OCI-LY7 (cell line): ENCODE data around the gene CMTM1. TPM values are rescaled to one million over a fixed set of nuclear protein-coding genes. Genes with fewer than 3 reads are reported as not detected.

Experiments
- BruUV-seq: library from RNA; stranded (reverse); fragments of 400-500 nt; replicated peaks from 2 replicates; lab custom pipeline; 2021; lab: Mats Ljungman, UMichigan
- CTCF ChIA-PET: fragments of 300-600 bp; sonication (Branson Sonifier 250); formaldehyde crosslinking; loops from one replicate; lab custom pipeline; 2022; ENCODE audit warnings: antibody characterized with exemption; ENCODE audit not compliant: unreplicated experiment; lab: Charles Lee
- POLR2A ChIA-PET: fragments of 300-600 bp; sonication (Branson Sonifier 250); formaldehyde crosslinking; loops from one replicate; lab custom pipeline; 2022; ENCODE audit warnings: antibody characterized with exemption; lab: Charles Lee
- DNase-seq: peaks from one replicate; pipeline ENCODE4 v3.0.0-alpha.2; 2015; ENCODE audit warnings: low spot score
- H2AFZ ChIP-seq: fragments of 200-600 bp; sonication (generic), shearing (Covaris generic); 2 replicates; pipeline ENCODE4 v1.6.1; 2014; ENCODE audit warnings: mild to moderate bottlenecking, antibody characterized with exemption, low read length, moderate library complexity
- H3K27ac ChIP-seq: fragments of 200-600 bp; sonication (generic); 2 replicates; pipeline ENCODE4 v1.5.1; 2014; ENCODE audit warnings: mixed run types, low read depth, mild to moderate bottlenecking, moderate library complexity, low read length, inconsistent platforms; ENCODE audit not compliant: poor library complexity, severe bottlenecking
- H3K36me3 ChIP-seq: fragments of 200-600 bp; sonication (generic); 2 replicates; pipeline ENCODE4 v1.6.1; 2014; ENCODE audit warnings: mild to moderate bottlenecking, antibody characterized with exemption, low read length, moderate library complexity, mixed read lengths; ENCODE audit not compliant: insufficient read depth
- H3K4me1 ChIP-seq: fragments of 200-600 bp; sonication (generic); 2 replicates; pipeline ENCODE4 v1.5.1; 2014; ENCODE audit warnings: mild to moderate bottlenecking, low read length; ENCODE audit not compliant: insufficient read depth, poor library complexity, severe bottlenecking
- H3K4me2 ChIP-seq: fragments of 200-600 bp; sonication (generic); 2 replicates; pipeline ENCODE4 v1.6.1; 2014; ENCODE audit warnings: mild to moderate bottlenecking, low read length
- H3K4me3 ChIP-seq: fragments of 200-600 bp; sonication (generic); 2 replicates; pipeline ENCODE4 v1.5.1; 2014; ENCODE audit warnings: mild to moderate bottlenecking, low read depth, low read length; ENCODE audit not compliant: poor library complexity, severe bottlenecking
- H3K79me2 ChIP-seq: fragments of 200-600 bp; sonication (generic); 2 replicates; pipeline ENCODE4 v1.6.1; 2016; ENCODE audit warnings: low read depth, mild to moderate bottlenecking, low read length, moderate library complexity, mixed read lengths; ENCODE audit not compliant: insufficient read depth
- H3K9me2 ChIP-seq: fragments of 200-600 bp; sonication (generic); 2 replicates; pipeline ENCODE4 v1.6.1; 2016; ENCODE audit warnings: mild to moderate bottlenecking, low read length, mixed read lengths; ENCODE audit not compliant: insufficient read depth
- H3K9me3 ChIP-seq: fragments of 200-600 bp; sonication (generic); 2 replicates; pipeline ENCODE4 v1.6.1; 2014; ENCODE audit warnings: mild to moderate bottlenecking, mixed run types, low read length, mixed read lengths
- H4K20me1 ChIP-seq: fragments of 200-600 bp; sonication (generic); 2 replicates; pipeline ENCODE4 v1.6.1; 2014; ENCODE audit warnings: mild to moderate bottlenecking, antibody characterized with exemption, low read length, moderate library complexity, mixed read lengths; ENCODE audit not compliant: insufficient read depth
- EZH2phosphoT487 ChIP-seq: fragments of 200-600 bp; sonication (generic); IDR thresholded peaks from 2 replicates; pipeline ENCODE4 v1.6.1; 2018; ENCODE audit warnings: low read depth, borderline replicate concordance, mild to moderate bottlenecking, mixed run types, antibody characterized with exemption, low read length, moderate library complexity, mixed read lengths
- intact Hi-C: fragments of 100-400 bp; cut with micrococcal nuclease; formaldehyde crosslinking; loops from one replicate; pipeline ENCODE4 v1.10.0; 2022; ENCODE audit not compliant: unreplicated experiment
- total RNA-seq, 2 experiments: library from RNA; depleted of rRNA in 1 of 2; stranded (reverse); fragments of >200 nt in 1 of 2; shearing (Covaris generic) in 1 of 2; gene quantifications; 2 replicates each; pipeline ENCODE4 v1.2.3, GENCODE V29; 2014 to 2022
- TF ChIP-seq, protein P1 (sequence below): fragments of 200-600 bp; sonication (generic); conservative IDR thresholded peaks from 2 replicates; pipeline ENCODE4 v1.5.1; 2014; ENCODE audit warnings: mild to moderate bottlenecking, antibody characterized with exemption, low read length, moderate library complexity, mixed read lengths

Gene CMTM1
- total RNA-seq, 2 experiments from 2014 or later, result 8.5 to 10.6 TPM

DNA sequence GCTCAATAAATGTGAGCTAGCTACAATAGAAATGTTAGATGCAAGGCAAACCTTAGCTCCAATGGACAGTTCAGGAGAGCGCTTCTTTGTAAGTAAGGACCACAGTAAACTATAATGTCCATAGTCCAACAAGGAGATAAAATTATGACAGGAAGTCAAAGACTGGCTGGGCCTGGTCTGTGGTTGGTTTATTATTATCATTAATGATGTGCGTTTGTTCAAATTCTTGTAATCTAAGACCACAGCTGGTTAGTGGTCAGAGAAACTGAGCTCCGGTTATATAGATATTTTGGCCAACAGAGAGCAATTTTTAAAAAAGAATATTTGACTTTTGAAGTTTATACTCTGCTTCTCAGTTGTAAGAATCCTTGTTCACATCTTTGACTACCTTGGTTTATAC lies 8.3 kb downstream of the CMTM1 start:
- BruUV-seq, result no TSS peak
- no peaks in the 10 kb centered on the region for H3K4me1 ChIP-seq
- H2AFZ ChIP-seq, result no peak overlapping the region
- intact Hi-C loops, result no loop called here
- H3K4me3 ChIP-seq, result no peak overlapping the region
- no peaks in the 10 kb centered on the region for H4K20me1 ChIP-seq
- TF ChIP-seq, protein P1, sequence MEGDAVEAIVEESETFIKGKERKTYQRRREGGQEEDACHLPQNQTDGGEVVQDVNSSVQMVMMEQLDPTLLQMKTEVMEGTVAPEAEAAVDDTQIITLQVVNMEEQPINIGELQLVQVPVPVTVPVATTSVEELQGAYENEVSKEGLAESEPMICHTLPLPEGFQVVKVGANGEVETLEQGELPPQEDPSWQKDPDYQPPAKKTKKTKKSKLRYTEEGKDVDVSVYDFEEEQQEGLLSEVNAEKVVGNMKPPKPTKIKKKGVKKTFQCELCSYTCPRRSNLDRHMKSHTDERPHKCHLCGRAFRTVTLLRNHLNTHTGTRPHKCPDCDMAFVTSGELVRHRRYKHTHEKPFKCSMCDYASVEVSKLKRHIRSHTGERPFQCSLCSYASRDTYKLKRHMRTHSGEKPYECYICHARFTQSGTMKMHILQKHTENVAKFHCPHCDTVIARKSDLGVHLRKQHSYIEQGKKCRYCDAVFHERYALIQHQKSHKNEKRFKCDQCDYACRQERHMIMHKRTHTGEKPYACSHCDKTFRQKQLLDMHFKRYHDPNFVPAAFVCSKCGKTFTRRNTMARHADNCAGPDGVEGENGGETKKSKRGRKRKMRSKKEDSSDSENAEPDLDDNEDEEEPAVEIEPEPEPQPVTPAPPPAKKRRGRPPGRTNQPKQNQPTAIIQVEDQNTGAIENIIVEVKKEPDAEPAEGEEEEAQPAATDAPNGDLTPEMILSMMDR, result no peak
- TF ChIP-seq EZH2phosphoT487, result no peak
- no peak overlapping the region for H3K4me2 ChIP-seq
- 0 out of 2 replicates have a peak, but pooled peaks cover 5% of the 10 kb centered on the region for H3K36me3 ChIP-seq
- POLR2A ChIA-PET, result no interaction called here
- CTCF ChIA-PET, result no interaction called here
- H3K79me2 ChIP-seq, result no peaks in the 10 kb centered on the region
- DNase-seq, result no peak
- H3K9me3 ChIP-seq, result no peaks in the 10 kb centered on the region
- no peak overlapping the region for H3K27ac ChIP-seq
- H3K9me2 ChIP-seq, result no peaks in the 10 kb centered on the region

DNA sequence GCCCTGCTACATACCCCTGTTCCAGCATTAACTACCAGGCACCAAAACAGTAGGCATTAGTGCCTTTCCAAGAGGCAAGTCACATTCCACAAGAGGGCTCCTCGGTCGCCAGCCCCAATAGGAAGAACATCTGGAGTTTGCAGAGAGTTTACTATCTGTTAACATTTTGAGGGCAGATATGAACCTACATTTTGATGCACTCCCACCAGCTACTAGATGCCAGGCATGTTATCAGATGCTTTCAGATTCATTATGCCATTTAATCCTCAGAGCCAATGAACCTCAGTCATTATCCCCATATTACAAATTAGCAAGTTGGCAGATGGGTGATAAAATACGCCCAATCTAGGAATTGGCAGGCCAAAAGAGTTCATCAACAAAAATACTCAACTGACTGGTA lies 8.8 kb downstream of the CMTM1 start:
- no peak for DNase-seq
- Histone ChIP-seq H3K79me2 (no peaks in the 10 kb centered on the region), H3K9me2 (no peaks in the 10 kb centered on the region), H3K4me3 (no peak overlapping the region), H3K27ac (no peak overlapping the region), H3K36me3 (0 out of 2 replicates have a peak, but pooled peaks cover 5% of the 10 kb centered on the region), H3K4me1 (no peaks in the 10 kb centered on the region), H3K4me2 (no peak overlapping the region), H3K9me3 (no peaks in the 10 kb centered on the region), H4K20me1 (no peaks in the 10 kb centered on the region), H2AFZ (no peak overlapping the region)
- CTCF ChIA-PET, result no interaction called here
- POLR2A ChIA-PET, result interaction anchor here (1.1 to 1.2 kb wide), 2 partner anchors 54 to 63 kb away, joined by 3 to 4 read pairs; no protein-coding TSS in a partner anchor
- TF ChIP-seq, protein P1, result no peak
- no peak for TF ChIP-seq EZH2phosphoT487
- BruUV-seq, result no TSS peak
- intact Hi-C loops, result no loop called here

DNA sequence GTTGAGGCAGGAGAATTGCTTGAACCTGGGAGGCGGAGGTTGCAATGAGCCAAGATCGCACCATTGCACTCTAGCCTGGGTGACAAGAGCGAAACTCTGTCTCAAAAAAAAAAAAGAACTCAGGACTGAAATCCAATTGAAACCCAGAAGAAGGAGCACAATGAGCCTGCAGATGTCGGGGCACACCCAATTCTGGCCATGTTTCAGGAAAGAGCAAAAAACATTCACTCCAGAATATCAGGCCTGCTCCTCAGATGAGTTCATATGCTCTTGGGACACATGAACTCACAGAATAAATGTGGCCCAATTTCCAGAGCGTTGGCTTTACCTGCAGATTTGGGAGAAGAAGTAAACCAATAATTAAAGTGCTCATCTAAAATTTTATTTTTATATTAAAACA lies 10.1 kb downstream of the CMTM1 start:
- Histone ChIP-seq H2AFZ (no peak overlapping the region), H3K4me3 (no peak overlapping the region), H3K9me2 (no peaks in the 10 kb centered on the region), H3K79me2 (no peaks in the 10 kb centered on the region), H3K36me3 (0 out of 2 replicates have a peak, but pooled peaks cover 3% of the 10 kb centered on the region), H3K27ac (no peak overlapping the region), H3K4me1 (no peaks in the 10 kb centered on the region), H3K9me3 (no peaks in the 10 kb centered on the region), H3K4me2 (no peak overlapping the region), H4K20me1 (no peaks in the 10 kb centered on the region)
- no peak for TF ChIP-seq EZH2phosphoT487
- TF ChIP-seq, protein P1, result no peak
- BruUV-seq, result no TSS peak
- no peak for DNase-seq
- POLR2A ChIA-PET, result no interaction called here
- CTCF ChIA-PET, result no interaction called here
- intact Hi-C loops, result no loop called here
